Ishikawa (cell line): ENCODE data around the gene RALGPS1.

ENCODE experiments used
- CEBPB ChIP-seq: IDR thresholded peaks from 2 replicates; pipeline ENCODE4 v1.6.1; 2012
- CREB1 ChIP-seq: IDR thresholded peaks from 2 replicates; pipeline ENCODE4 v1.6.1; 2012; ENCODE audit warnings: low read depth
- EGR1 ChIP-seq: IDR thresholded peaks from 2 replicates; pipeline ENCODE4 v1.6.1; 2012
- EP300 ChIP-seq: IDR thresholded peaks from 2 replicates; pipeline ENCODE4 v1.6.1; 2012; ENCODE audit warnings: borderline replicate concordance
- FOXM1 ChIP-seq: IDR thresholded peaks from 2 replicates; pipeline ENCODE4 v1.6.1; 2012; ENCODE audit warnings: low read depth, borderline replicate concordance
- MAX ChIP-seq: IDR thresholded peaks from 2 replicates; pipeline ENCODE4 v1.6.1; 2012
- NFIC ChIP-seq: IDR thresholded peaks from 2 replicates; pipeline ENCODE4 v1.6.1; 2012
- RAD21 ChIP-seq: IDR thresholded peaks from 2 replicates; pipeline ENCODE4 v1.6.1; 2012; ENCODE audit warnings: low read depth
- REST ChIP-seq: IDR thresholded peaks from 2 replicates; pipeline ENCODE4 v1.6.1; 2012; ENCODE audit warnings: low read depth, mild to moderate bottlenecking
- TAF1 ChIP-seq: IDR thresholded peaks from 2 replicates; pipeline ENCODE4 v1.6.1; 2012; ENCODE audit warnings: low read depth, mild to moderate bottlenecking
- TCF12 ChIP-seq: IDR thresholded peaks from 2 replicates; pipeline ENCODE4 v1.6.1; 2012; ENCODE audit warnings: low read depth
- TEAD4 ChIP-seq: IDR thresholded peaks from 2 replicates; pipeline ENCODE4 v1.6.1; 2012
- USF1 ChIP-seq: IDR thresholded peaks from 2 replicates; pipeline ENCODE4 v1.6.1; 2012
- YY1 ChIP-seq: IDR thresholded peaks from 2 replicates; pipeline ENCODE4 v1.6.1; 2012; ENCODE audit warnings: low read depth
- ZBTB7A ChIP-seq: IDR thresholded peaks from 2 replicates; pipeline ENCODE4 v1.6.1; 2012; ENCODE audit warnings: low read depth

Gene RALGPS1

GRCh38 chr9:127124111-127124531 is 209.5 kb downstream of the RALGPS1 start:
- TF ChIP-seq FOXM1 (no peak), CEBPB (no peak), EGR1 (no peak), TEAD4 (no peak), REST (no peak), YY1 (no peak), RAD21 (no peak), EP300 (no peak), USF1 (no peak), TCF12 (no peak)

GRCh38 chr9:127124792-127125191 is 210.2 kb downstream of the RALGPS1 start:
- no peak for TF ChIP-seq FOXM1
- TF ChIP-seq ZBTB7A, result no peak
- TF ChIP-seq EGR1, result no peak
- no peak for TF ChIP-seq NFIC
- TF ChIP-seq EP300, result no peak
- no peak for TF ChIP-seq MAX
- no peak for TF ChIP-seq RAD21
- TF ChIP-seq YY1, result no peak
- no peak for TF ChIP-seq CREB1
- TF ChIP-seq REST, result no peak
- TF ChIP-seq USF1, result no peak
- no peak for TF ChIP-seq TAF1
- no peak for TF ChIP-seq TEAD4
- no peak for TF ChIP-seq CEBPB
- TF ChIP-seq TCF12, result no peak

- TF ChIP-seq TCF12 (no peak), USF1 (no peak), TAF1 (no peak), MAX (no peak), NFIC (no peak)
Measured at GRCh38 chr9:127126971-127127370, 212.4 kb downstream of the RALGPS1 start.

- TF ChIP-seq ZBTB7A, result no peak
Measured at GRCh38 chr9:127128341-127129072, 213.9 kb downstream of the RALGPS1 start.

- no peak for TF ChIP-seq USF1
- no peak for TF ChIP-seq YY1
- no peak for TF ChIP-seq ZBTB7A
- TF ChIP-seq NFIC, result no peak
- TF ChIP-seq FOXM1, result no peak
- no peak for TF ChIP-seq TAF1
- no peak for TF ChIP-seq CEBPB
- no peak for TF ChIP-seq MAX
- no peak for TF ChIP-seq EGR1
- TF ChIP-seq REST, result no peak
- TF ChIP-seq TCF12, result no peak
- no peak for TF ChIP-seq TEAD4
- no peak for TF ChIP-seq EP300
Measured at GRCh38 chr9:127129073-127129717, 214.6 kb downstream of the RALGPS1 start.
